Esophagus muscularis mucosa (tissue), 4 donors: ENCODE data around the gene DTNBP1. TPM values are rescaled to one million over a fixed set of nuclear protein-coding genes. Genes with fewer than 3 reads are reported as not detected.

Experiments
- DNase-seq: peaks from one replicate; pipeline ENCODE4 v3.0.0-alpha.2; 2017; ENCODE audit errors: extremely low spot score
- H3K27ac ChIP-seq, 4 donors: fragments of 200-600 bp; sonication (generic); replicated peaks in 1 of 4; 1 replicate in 3 of 4; 2 replicates in 1 of 4; pipeline ENCODE4 v1.5.1; 2016 to 2019; ENCODE audit warnings: mild to moderate bottlenecking in 1 of 4
- H3K27me3 ChIP-seq, 4 donors: fragments of 200-600 bp; sonication (generic); one replicate each; pipeline versions ENCODE4 v1.5.1 to v1.6.0; 2016 to 2019
- H3K36me3 ChIP-seq, 4 donors: fragments of 200-600 bp; sonication (generic); one replicate each; pipeline ENCODE4 v1.5.1; 2016 to 2019
- H3K4me1 ChIP-seq, 4 donors: fragments of 200-600 bp; sonication (generic); one replicate each; pipeline ENCODE4 v1.5.1; 2016 to 2019
- H3K4me3 ChIP-seq, 4 donors: fragments of 200-600 bp; sonication (generic); 1 replicate in 2 of 4; 2 replicates in 2 of 4; pipeline ENCODE4 v1.5.1; 2016 to 2019; ENCODE audit warnings: mild to moderate bottlenecking in 4 of 4, moderate library complexity in 1 of 4
- H3K9me3 ChIP-seq, 4 donors: fragments of 200-600 bp; sonication (generic); 1 replicate in 3 of 4; 2 replicates in 1 of 4; pipeline ENCODE4 v1.5.1; 2016 to 2019
- CTCF ChIP-seq, 3 experiments: fragments of 200-600 bp in 2 of 3; fragments of 450-650 bp in 1 of 3; sonication (generic) in 2 of 3; IDR thresholded peaks; one replicate each; pipeline ENCODE4 v1.5.1; 2017 to 2019; ENCODE audit warnings: antibody characterized with exemption in 3 of 3, mild to moderate bottlenecking in 2 of 3, moderate library complexity in 1 of 3
- EP300 ChIP-seq: sonication (generic); formaldehyde crosslinking; IDR thresholded peaks from one replicate; pipeline ENCODE4 v1.6.1; 2017; ENCODE audit warnings: antibody characterized with exemption
- POLR2A ChIP-seq: fragments of 450-650 bp; IDR thresholded peaks from one replicate; pipeline ENCODE4 v1.6.1; 2017; ENCODE audit warnings: antibody characterized with exemption, moderate library complexity, mild to moderate bottlenecking, low read depth
- POLR2AphosphoS5 ChIP-seq, 2 donors: sonication (generic); formaldehyde crosslinking; IDR thresholded peaks; one replicate each; pipeline ENCODE4 v1.6.1; 2017; ENCODE audit warnings: antibody characterized with exemption in 2 of 2
- WGBS: methylation state at CpG from one replicate; pipeline ENCODE4 v1.1.5; 2018; 5-methylcytosine and 5-hydroxymethylcytosine counted together
- intact Hi-C: fragments of 100-400 bp; cut with DNase I; formaldehyde crosslinking; loops from one replicate; pipeline ENCODE4 v1.15.1; 2023
- total RNA-seq, 4 donors: library from RNA; depleted of rRNA; stranded (reverse); fragments of >200 nt; gene quantifications; one replicate each; pipeline versions ENCODE4 v1.1.0 to v1.2.1, GENCODE V29; 2016

Gene DTNBP1
- total RNA-seq, 4 donors from 2014 or later = 18.3 to 26.8 (median 25.4) TPM

GRCh38 chr6:15578716-15579391 lies 84.0 kb downstream of the DTNBP1 start:
- 88% methylated on average over 3 of the region's 3 CpGs for WGBS
- DNase-seq = no peak
- TF ChIP-seq EP300 = no peak
- TF ChIP-seq POLR2A = no peak
- TF ChIP-seq CTCF (IDR thresholded peaks at IDR 0.05) = no peak
- no peak for TF ChIP-seq POLR2AphosphoS5 (IDR thresholded peaks at IDR 0.05)
- H3K27ac ChIP-seq = no peak overlapping the region
- peaks cover 0 to 36% (median 31%) of the 10 kb centered on the region in 4 donors for H3K4me1 ChIP-seq
- H3K27me3 ChIP-seq = no peaks in the 10 kb centered on the region
- H3K4me3 ChIP-seq = no peak overlapping the region
- no peaks in the 10 kb centered on the region for H3K9me3 ChIP-seq
- intact Hi-C loops = no loop called here
- no peaks in the 10 kb centered on the region for H3K36me3 ChIP-seq

- no peak overlapping the region for H3K27ac ChIP-seq
- no peak for DNase-seq
Observed at GRCh38 chr6:15577550-15578171, 85.2 kb downstream of the DTNBP1 start.

GRCh38 chr6:15577106-15577505 lies 85.7 kb downstream of the DTNBP1 start:
- Histone ChIP-seq H3K36me3 (no peaks in the 10 kb centered on the region), H3K27ac (no peak overlapping the region), H3K27me3 (no peaks in the 10 kb centered on the region), H3K4me3 (no peak overlapping the region), H3K4me1 (peaks cover 0 to 34% (median 29%) of the 10 kb centered on the region in 4 donors), H3K9me3 (no peaks in the 10 kb centered on the region)
- intact Hi-C loops = no loop called here
- 90% methylated on average over 8 of the region's 8 CpGs for WGBS
- no peak for DNase-seq
- TF ChIP-seq CTCF (IDR thresholded peaks at IDR 0.05) (no peak), POLR2A (no peak), EP300 (no peak), POLR2AphosphoS5 (IDR thresholded peaks at IDR 0.05) (no peak)

More at GRCh38 chr6:15577550-15578171, 85.2 kb downstream of the DTNBP1 start:
- intact Hi-C loops = no loop called here
- H3K4me1 ChIP-seq = peaks cover 0 to 36% (median 31%) of the 10 kb centered on the region in 4 donors
- H3K9me3 ChIP-seq = no peaks in the 10 kb centered on the region
- H3K4me3 ChIP-seq = no peak overlapping the region
- WGBS = 51% methylated on average over 7 of the region's 7 CpGs
- no peaks in the 10 kb centered on the region for H3K27me3 ChIP-seq
- no peaks in the 10 kb centered on the region for H3K36me3 ChIP-seq
- no peak for TF ChIP-seq POLR2AphosphoS5 (IDR thresholded peaks at IDR 0.05)
- no peak for TF ChIP-seq CTCF (IDR thresholded peaks at IDR 0.05)
- no peak for TF ChIP-seq EP300
- no peak for TF ChIP-seq POLR2A

- Histone ChIP-seq H3K27ac (no peak overlapping the region), H3K27me3 (no peaks in the 10 kb centered on the region), H3K4me3 (no peak overlapping the region), H3K36me3 (no peaks in the 10 kb centered on the region), H3K4me1 (peaks cover 0 to 18% (median 16%) of the 10 kb centered on the region in 4 donors), H3K9me3 (no peaks in the 10 kb centered on the region)
- TF ChIP-seq POLR2AphosphoS5 (IDR thresholded peaks at IDR 0.05) (no peak), POLR2A (no peak), EP300 (no peak), CTCF (IDR thresholded peaks at IDR 0.05) (no peak)
- 93% methylated on average over 5 of the region's 5 CpGs for WGBS
- DNase-seq = no peak
- intact Hi-C loops = no loop called here
Observed at GRCh38 chr6:15575357-15576033, 87.3 kb downstream of the DTNBP1 start.
